Measurements from ENCODE around the gene ERI2. TPM values are rescaled to one million over a fixed set of nuclear protein-coding genes. Genes with fewer than 3 reads are reported as not detected.

Gene ERI2
- total and polyA plus RNA-seq, 2 of the 13 experiments (the other 11 are each of a cell fraction or from before 2014, with no cell fraction given): 17.4 to 41.3 TPM

DNA sequence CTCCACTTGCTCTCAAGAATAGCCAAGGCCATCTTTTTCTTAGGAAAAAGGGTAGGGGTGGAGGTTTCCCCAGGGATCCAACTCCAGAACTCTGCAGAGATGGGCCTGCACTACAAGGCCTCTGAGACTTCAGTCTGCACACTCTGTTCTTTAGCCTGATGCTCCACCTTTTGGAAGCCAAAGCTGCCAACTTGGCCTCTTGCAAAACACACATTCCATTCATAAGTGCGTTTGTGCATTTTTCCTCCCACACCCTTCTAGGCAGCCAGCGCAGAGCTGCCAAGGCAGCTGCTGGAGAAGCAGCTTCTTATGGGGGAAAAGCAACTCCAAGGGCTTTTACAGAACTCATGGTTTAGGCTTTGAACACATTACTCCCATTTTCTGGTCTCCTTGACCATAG lies 45.3 kb upstream of the ERI2 start (continued):
- TF ChIP-seq PHF5A (CRISPR knock-in tag; IDR thresholded peaks at IDR 0.05; ENCODE audit: low read depth, unreplicated experiment) (no peak), ZNF577 (CRISPR knock-in tag; IDR thresholded peaks at IDR 0.05; ENCODE audit: borderline replicate concordance, low read depth) (no peak), GZF1 (CRISPR knock-in tag; IDR thresholded peaks at IDR 0.05) (no peak), MXI1 (IDR thresholded peaks at IDR 0.05; ENCODE audit: borderline replicate concordance, low read depth, low read length) (no peak), POLR2AphosphoS5 (IDR thresholded peaks at IDR 0.05; ENCODE audit: low read depth, low read length) (peak; percentile 25; the same call in 1 of the 2 replicates), DPF2 (CRISPR knock-in tag; IDR thresholded peaks at IDR 0.05; ENCODE audit: borderline replicate concordance, low read depth) (no peak), TP53 (CRISPR knock-in tag; conservative IDR thresholded peaks at IDR 0.05) (no peak), TEAD3 (CRISPR knock-in tag; optimal IDR thresholded peaks at IDR 0.05; ENCODE audit: borderline replicate concordance) (peak; percentile 95), ZNF839 (CRISPR knock-in tag; IDR thresholded peaks at IDR 0.05; ENCODE audit: borderline replicate concordance) (no peak), HHEX (CRISPR knock-in tag; IDR thresholded peaks at IDR 0.05) (no peak), ADNP (CRISPR knock-in tag; IDR thresholded peaks at IDR 0.05) (no peak), SOX13 (IDR thresholded peaks at IDR 0.05) (no peak), SOX13 (CRISPR knock-in tag; conservative IDR thresholded peaks at IDR 0.05 in 1 of 2, IDR thresholded peaks at IDR 0.05 in 1 of 2) (0 out of 4 replicates have a peak, but pooled peaks of 1 of the 2 experiments have one; percentile 32)
- TF ChIP-seq, protein P1, sequence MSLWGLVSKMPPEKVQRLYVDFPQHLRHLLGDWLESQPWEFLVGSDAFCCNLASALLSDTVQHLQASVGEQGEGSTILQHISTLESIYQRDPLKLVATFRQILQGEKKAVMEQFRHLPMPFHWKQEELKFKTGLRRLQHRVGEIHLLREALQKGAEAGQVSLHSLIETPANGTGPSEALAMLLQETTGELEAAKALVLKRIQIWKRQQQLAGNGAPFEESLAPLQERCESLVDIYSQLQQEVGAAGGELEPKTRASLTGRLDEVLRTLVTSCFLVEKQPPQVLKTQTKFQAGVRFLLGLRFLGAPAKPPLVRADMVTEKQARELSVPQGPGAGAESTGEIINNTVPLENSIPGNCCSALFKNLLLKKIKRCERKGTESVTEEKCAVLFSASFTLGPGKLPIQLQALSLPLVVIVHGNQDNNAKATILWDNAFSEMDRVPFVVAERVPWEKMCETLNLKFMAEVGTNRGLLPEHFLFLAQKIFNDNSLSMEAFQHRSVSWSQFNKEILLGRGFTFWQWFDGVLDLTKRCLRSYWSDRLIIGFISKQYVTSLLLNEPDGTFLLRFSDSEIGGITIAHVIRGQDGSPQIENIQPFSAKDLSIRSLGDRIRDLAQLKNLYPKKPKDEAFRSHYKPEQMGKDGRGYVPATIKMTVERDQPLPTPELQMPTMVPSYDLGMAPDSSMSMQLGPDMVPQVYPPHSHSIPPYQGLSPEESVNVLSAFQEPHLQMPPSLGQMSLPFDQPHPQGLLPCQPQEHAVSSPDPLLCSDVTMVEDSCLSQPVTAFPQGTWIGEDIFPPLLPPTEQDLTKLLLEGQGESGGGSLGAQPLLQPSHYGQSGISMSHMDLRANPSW (CRISPR knock-in tag; IDR thresholded peaks at IDR 0.05; ENCODE audit: borderline replicate concordance): no peak
- TF ChIP-seq, protein P2, sequence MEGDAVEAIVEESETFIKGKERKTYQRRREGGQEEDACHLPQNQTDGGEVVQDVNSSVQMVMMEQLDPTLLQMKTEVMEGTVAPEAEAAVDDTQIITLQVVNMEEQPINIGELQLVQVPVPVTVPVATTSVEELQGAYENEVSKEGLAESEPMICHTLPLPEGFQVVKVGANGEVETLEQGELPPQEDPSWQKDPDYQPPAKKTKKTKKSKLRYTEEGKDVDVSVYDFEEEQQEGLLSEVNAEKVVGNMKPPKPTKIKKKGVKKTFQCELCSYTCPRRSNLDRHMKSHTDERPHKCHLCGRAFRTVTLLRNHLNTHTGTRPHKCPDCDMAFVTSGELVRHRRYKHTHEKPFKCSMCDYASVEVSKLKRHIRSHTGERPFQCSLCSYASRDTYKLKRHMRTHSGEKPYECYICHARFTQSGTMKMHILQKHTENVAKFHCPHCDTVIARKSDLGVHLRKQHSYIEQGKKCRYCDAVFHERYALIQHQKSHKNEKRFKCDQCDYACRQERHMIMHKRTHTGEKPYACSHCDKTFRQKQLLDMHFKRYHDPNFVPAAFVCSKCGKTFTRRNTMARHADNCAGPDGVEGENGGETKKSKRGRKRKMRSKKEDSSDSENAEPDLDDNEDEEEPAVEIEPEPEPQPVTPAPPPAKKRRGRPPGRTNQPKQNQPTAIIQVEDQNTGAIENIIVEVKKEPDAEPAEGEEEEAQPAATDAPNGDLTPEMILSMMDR (CRISPR knock-in tag; IDR thresholded peaks at IDR 0.05): peak; percentile 43
- TF ChIP-seq, protein P3, sequence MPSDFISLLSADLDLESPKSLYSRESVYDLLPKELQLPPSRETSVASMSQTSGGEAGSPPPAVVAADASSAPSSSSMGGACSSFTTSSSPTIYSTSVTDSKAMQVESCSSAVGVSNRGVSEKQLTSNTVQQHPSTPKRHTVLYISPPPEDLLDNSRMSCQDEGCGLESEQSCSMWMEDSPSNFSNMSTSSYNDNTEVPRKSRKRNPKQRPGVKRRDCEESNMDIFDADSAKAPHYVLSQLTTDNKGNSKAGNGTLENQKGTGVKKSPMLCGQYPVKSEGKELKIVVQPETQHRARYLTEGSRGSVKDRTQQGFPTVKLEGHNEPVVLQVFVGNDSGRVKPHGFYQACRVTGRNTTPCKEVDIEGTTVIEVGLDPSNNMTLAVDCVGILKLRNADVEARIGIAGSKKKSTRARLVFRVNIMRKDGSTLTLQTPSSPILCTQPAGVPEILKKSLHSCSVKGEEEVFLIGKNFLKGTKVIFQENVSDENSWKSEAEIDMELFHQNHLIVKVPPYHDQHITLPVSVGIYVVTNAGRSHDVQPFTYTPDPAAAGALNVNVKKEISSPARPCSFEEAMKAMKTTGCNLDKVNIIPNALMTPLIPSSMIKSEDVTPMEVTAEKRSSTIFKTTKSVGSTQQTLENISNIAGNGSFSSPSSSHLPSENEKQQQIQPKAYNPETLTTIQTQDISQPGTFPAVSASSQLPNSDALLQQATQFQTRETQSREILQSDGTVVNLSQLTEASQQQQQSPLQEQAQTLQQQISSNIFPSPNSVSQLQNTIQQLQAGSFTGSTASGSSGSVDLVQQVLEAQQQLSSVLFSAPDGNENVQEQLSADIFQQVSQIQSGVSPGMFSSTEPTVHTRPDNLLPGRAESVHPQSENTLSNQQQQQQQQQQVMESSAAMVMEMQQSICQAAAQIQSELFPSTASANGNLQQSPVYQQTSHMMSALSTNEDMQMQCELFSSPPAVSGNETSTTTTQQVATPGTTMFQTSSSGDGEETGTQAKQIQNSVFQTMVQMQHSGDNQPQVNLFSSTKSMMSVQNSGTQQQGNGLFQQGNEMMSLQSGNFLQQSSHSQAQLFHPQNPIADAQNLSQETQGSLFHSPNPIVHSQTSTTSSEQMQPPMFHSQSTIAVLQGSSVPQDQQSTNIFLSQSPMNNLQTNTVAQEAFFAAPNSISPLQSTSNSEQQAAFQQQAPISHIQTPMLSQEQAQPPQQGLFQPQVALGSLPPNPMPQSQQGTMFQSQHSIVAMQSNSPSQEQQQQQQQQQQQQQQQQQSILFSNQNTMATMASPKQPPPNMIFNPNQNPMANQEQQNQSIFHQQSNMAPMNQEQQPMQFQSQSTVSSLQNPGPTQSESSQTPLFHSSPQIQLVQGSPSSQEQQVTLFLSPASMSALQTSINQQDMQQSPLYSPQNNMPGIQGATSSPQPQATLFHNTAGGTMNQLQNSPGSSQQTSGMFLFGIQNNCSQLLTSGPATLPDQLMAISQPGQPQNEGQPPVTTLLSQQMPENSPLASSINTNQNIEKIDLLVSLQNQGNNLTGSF (CRISPR knock-in tag; IDR thresholded peaks at IDR 0.05): no peak
- TF ChIP-seq, protein P4, sequence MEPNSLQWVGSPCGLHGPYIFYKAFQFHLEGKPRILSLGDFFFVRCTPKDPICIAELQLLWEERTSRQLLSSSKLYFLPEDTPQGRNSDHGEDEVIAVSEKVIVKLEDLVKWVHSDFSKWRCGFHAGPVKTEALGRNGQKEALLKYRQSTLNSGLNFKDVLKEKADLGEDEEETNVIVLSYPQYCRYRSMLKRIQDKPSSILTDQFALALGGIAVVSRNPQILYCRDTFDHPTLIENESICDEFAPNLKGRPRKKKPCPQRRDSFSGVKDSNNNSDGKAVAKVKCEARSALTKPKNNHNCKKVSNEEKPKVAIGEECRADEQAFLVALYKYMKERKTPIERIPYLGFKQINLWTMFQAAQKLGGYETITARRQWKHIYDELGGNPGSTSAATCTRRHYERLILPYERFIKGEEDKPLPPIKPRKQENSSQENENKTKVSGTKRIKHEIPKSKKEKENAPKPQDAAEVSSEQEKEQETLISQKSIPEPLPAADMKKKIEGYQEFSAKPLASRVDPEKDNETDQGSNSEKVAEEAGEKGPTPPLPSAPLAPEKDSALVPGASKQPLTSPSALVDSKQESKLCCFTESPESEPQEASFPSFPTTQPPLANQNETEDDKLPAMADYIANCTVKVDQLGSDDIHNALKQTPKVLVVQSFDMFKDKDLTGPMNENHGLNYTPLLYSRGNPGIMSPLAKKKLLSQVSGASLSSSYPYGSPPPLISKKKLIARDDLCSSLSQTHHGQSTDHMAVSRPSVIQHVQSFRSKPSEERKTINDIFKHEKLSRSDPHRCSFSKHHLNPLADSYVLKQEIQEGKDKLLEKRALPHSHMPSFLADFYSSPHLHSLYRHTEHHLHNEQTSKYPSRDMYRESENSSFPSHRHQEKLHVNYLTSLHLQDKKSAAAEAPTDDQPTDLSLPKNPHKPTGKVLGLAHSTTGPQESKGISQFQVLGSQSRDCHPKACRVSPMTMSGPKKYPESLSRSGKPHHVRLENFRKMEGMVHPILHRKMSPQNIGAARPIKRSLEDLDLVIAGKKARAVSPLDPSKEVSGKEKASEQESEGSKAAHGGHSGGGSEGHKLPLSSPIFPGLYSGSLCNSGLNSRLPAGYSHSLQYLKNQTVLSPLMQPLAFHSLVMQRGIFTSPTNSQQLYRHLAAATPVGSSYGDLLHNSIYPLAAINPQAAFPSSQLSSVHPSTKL (CRISPR knock-in tag; IDR thresholded peaks at IDR 0.05): no peak

Data from HepG2 (cell line).